ENCODE results near the gene PCDH15.

PCDH15 gene

DNA sequence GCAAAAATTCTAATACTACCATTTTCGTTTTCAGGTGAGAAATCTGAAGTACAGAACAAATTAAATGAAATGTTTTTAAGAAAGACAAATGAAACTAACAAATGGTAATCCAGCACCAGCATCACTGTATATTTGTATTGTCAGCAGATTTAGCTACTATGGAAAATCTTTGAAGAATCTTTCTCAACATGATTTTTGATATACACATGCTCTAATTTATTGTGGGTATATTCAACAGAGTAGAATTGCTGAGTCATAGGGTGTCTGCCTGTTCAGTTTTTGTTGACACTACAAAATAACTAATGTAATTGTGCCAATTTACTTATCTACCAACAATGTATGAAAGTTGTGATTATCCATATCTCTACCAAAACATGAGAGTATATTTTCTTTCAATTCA lies 437.6 kb downstream of the PCDH15 start:
- no peak for DNase-seq

DNA sequence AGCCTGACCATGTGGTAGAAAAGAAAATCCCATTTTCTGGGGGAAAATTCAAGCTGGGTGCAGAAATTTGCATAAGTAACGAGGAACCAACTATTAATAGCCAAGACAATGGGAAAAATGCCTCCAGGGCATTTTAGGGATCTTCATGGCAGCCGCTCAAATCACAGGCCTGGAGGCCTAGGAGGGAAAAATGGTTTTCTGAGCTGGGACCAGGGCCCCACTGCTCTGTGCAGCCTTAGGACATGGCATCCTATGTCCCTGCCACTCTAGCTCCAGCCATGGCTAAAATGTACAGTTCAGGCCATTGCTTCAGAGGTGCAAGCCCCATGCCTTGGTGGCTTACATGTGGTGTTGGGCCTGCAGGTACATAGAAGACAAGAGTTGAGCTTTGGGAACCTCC lies 459.0 kb downstream of the PCDH15 start:
- no peak for DNase-seq

DNA sequence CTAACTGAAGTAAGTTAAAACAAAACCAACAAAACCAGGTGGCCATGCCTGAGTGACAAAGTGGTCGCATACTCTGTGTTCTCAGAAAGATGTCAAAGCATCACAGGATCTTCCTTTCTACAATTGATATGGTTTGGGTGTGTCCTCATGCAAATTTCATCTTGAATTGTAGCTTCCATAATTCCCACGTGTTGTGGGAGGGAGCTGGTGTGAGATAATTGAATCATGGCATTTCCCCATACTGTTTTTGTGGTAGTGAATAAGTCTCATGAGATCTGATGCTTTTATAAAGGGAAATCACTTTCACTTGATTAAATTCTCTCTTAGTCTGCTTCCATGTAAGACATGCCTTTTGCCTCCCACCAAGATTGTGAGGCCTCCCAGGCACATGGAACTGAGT lies 465.7 kb downstream of the PCDH15 start:
- no peak for DNase-seq

DNA sequence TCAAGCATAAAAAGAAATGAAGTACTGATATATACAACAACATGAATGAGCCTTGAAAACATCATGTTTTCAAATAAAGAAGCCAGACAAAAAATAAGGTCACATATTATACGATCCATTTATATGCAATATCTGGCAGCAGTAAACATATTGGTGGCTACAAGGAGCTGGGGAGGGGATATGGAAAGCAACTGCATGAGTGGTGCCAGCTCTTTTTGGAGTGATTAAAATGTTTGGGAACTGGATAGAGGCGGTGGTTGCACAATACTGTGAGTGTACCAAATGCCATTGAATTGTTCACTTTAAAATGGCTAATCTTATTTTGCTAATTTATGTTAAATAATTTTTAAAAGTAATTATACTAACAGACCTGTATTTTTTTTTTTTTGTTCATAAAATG lies 481.7 kb downstream of the PCDH15 start:
- no peak for DNase-seq

DNA sequence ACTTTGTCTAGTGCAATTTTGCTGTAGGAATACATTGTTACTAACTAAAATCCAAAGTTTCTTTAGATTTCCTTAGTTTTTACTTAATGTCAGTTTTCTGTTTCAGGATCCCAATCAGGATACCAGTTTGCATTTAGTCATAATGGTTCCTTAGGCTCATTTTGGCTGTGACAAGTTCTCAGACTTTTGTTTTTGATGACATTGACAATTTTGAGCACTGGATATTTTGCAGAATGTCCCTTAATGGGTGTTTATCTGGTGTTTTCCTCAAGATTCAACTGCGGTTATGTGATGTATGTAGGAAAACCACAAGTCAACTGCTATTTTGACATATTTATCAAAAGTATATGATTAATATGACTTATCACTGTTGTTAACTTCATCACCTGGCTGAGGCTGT lies 482.6 kb downstream of the PCDH15 start:
- DNase-seq, result no peak

DNA sequence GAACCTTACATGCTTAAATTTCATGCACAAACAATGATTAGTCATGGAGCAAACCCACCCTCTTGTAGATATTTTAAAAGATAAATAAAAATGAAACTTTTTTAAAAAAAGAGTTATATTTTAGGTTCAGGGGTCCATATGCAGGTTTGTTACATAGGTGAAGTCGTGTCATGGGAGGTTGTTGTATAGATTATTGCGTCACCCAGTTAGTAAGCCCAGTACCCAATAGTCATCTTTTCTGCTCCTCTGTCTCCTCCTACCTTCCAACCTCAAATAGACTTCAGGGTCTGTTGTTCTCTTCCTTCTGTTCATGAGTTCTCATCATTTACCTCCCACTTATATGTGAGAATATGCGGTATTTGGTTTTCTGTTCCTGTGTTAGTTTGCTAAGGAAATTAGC lies 486.6 kb downstream of the PCDH15 start:
- DNase-seq, result no peak

DNA sequence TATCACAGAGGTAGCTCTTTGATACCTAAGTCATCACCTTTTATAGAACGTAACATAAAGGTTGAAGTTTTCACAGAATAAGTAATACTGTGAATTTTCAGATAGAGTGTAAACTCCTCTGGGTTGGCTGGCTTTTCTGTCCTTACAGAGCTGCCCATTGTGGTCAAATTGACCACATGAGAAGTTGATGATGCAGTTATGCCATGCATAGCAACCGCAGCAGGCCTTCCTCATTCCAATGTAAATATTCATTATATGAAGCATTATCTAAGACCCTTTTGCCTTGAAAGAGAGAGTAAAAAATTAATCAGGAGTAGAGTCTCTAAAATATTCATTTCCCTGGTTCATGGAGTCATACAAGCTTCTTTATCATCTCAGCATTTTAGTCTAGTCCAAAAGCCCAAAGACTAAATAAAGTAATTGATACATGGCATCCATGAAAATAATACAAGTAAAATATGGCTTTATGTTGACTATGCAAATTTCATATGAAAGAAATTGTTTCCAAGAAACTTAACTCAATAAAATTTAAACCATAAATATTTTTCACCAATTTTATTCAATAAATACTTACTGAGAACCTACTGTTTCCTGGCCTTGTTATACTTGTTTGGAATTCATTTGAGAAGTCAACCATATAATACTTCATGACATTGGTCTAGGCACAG lies 516.4 kb downstream of the PCDH15 start:
- no peak for DNase-seq

DNA sequence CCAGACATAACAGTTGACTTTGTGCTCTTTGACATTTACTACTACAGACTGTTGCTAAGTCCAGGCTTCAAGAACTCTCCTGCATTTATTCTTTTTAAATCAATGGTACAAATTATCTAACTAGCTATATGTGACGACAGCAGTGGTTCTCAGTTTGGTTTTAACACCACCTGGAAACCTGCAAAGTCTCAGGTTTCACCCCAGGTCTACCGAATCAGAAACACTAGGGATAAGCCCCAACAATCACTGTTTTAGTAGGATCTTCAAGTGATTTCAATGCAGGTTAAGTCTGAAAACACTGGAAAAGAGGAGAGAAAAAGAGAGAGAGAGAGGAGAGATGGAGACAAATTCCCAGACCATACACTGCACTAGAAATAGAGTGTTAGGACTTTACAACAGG lies 519.0 kb downstream of the PCDH15 start:
- DNase-seq, result no peak

DNA sequence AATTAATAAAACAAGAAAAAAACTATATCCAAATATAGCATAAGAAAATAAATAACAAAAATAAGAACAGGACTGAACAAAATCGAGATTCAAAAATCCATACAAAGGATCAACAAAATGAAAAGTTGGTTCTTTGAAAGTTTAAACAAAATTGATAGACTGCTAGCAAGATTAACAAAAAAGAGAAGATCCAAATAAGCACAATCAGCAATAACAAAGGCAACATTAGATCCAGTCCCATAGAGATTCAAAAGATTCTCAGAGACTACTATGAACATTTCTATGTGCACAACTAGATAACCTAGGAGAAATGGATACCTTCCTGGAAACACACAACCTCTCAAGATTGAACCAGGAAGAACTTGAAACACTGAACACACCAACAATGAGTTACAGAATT lies 534.6 kb downstream of the PCDH15 start:
- no peak for DNase-seq

DNA sequence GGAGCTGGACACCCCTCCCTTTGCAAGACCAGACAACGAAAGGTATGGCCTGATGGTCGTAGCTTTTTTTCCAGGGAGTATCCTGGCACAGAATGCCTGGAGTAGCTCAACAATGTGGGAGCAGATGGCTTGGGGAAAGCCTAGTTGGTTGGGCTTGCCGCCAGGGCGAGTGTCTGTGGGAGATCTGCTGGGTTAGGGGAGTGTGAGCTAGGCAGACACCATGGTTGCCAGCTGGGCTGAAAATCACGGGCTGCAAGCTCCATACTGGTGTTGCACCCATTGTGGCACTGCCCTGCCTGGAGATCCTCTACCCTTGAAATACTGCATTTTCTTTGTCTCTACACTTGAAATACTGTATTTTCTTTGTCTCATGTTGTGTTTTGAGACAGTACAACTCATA lies 538.3 kb downstream of the PCDH15 start:
- DNase-seq, result no peak

DNA sequence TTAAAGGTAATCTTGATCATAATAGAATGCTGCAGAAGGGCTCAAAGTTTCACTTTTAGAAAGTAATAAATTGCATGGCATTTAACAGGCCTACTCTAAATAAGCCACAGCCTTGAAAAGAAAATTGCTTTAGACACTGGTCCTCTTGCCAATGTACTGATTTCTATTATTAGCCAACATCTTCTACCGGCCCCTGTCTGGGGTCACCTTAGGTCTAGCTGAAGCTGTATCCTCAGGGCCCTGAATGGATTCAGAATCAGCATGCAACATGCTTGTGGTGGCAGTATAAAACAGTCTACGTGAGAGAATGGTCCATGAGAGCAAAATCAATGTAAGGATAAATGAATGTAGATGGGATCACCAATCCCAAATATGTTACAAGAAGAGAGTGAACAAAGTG lies 541.9 kb downstream of the PCDH15 start:
- no peak for DNase-seq

DNA sequence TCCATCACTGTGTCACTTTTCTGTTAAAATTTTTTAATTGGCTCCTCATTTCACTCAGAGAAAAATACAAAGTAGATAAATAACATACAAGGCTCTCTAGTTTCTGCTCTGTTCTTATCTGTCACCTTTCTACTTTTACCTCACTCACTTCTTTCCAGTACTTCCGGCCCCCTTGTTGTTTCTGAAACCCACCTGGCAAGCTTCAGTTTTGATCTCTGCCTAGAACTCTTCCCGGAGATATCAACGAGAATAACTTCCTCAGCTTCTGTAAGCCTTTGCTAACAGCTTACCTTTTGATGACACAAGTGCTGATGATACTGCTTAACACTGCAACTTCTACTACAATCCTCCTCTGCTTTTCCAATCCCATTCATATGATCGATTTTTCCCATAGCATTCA lies 566.2 kb downstream of the PCDH15 start:
- no peak for DNase-seq

DNA sequence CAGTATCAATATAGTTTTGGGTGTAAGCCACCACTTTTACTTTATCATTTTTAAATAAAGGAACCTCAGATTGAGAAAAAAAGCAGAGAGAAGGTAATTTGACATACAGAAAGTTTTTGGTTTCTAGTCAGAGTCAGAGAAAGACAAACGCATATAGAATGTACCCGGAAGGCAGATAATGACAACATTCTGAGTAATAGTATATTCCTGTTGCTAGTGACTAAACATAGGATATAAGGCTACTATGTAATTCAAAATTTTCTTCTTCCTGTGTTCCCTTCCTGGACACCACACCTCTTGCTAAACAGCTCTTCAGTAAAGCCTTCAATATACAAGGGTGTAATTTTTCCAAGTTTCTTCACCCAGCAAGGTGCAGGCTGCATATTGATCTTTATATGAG lies 597.6 kb downstream of the PCDH15 start:
- no peak for DNase-seq

DNA sequence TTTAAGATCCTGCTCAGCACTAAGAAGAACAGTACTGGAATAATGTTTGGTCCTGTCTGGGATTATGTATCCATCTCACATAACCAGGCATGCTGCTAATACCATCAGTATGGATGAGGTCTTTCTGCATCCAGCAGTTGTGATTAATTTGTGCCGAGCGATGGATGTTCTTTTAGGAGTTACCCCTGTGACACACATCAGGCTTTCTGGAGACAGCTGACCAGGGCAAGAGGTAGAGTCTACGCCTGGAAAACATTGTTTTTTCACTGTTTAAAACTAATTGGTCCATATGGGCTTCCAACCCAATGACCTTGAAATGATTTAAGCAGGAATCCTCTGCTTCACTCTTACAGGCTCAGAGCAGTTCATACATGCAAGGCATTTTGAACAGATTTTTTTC lies 603.0 kb downstream of the PCDH15 start:
- DNase-seq, result no peak

DNA sequence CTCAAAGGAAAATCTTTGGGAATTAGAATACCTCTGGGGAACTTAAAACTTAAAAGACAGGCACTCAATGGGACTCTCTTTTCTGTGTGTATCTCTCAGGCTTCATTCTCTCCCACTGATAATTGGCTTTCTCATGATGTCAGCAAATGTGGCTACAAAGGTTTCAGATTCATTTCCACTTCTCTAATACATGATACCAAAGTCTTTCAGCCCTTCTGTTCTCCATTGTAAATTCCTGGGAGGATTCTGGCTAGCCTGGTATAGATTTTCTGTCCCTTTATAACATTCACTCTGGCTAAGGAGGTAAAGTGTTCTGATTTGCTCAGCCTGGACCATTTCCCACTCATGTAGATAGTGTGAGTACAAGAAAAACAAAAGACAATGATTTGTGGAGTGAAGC lies 606.2 kb downstream of the PCDH15 start:
- DNase-seq, result no peak

DNA sequence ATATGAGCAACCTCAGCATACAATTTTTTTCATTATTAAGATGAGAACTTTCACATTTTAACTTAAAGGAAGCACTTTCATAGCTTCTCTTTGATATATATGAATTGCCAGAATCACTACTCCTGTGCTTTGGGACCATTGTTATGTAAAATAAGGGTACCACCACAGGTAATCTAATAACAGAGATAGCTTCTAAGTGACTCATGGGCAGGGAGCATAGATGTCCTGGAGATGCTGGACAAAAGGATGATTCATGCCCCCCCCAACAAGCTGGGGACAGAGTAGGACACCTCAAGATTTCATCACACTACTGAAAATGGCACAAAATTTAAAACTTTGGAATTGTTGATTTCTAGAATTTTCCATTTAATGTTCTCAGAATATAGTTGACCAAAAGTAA lies 641.1 kb downstream of the PCDH15 start:
- no peak for DNase-seq

DNA sequence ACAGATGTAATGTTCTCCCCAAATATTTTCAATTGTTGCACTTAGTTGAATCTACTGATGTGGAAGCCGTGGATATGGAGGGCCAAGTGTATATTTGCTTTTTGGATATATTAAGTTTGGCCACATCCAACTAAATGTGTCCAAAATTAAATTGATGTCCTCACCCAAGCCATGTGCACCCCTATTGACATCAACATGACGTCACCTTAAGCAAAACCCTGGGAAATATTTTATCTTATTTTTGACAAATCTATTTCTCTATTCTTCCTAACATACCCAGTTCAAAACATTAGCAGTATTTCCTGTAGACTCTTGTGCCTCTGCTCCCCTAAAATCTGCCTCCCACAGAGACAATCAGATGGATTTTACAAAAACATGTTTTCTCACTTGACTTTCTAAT lies 652.5 kb downstream of the PCDH15 start:
- DNase-seq, result no peak

DNA sequence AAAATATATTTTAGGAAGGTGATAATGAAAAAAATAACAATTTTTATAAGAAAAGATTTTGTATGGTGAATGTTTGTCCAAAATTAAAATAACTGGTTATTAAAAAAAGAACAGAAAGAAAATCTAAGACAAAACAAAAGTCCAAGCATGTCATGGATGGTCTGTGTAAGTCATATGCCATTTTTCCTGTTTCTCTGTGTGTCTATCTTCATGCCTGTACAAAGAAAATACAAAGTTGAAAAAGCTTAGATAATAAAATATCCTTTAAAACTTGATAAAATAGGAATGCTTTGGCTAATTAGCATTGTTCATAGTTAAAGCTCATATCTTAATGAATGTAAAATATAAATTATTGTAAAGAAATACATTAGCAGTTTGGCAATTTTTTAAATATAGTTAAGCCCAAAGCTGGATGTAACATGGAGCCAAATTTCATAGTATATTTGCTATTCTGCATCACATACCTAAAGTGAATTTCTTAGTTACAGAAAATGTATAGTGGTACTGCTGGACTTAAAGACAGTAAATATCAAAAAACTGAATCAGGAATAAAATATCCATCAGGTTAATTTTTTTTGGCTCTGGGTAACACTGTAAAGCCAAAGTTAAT lies 661.1 kb downstream of the PCDH15 start:
- DNase-seq, result no peak

DNA sequence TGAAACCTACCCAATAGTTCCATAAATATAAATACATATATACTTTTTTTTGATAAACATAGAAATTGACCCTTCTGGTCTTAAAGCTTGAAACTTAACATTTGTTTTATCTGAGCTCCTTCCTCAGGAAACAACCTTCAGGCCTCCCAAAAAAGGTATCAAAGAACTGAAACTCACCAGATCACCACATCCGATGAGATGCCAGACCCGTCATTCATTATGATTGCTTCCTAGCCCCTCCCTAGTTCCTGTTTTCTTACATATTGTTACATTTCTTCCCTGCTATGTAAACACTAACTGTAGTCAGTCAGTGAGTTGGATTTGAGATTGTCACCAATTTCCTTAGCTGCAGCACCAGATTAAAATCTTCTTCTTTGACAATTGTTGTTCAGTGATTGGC lies 663.6 kb downstream of the PCDH15 start:
- no peak for DNase-seq

DNA sequence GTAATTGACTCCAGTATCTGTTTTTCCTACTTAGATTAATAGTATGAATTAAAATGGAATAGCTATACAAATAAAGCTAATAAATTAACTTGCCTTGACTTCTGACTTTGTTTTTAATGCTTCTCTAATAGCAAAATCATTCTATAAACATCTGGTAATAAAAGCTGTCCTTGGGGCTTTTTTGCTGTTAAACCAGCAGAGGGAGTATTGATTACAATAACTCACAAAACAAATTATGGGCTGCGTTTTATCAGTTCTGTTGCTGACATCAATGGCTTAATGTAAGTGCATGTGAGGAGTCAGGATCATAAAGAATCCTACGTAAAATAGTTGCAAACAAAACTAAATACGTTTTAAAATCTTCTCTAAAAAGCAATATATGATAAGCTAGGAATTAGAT lies 667.8 kb downstream of the PCDH15 start:
- no peak for DNase-seq

DNA sequence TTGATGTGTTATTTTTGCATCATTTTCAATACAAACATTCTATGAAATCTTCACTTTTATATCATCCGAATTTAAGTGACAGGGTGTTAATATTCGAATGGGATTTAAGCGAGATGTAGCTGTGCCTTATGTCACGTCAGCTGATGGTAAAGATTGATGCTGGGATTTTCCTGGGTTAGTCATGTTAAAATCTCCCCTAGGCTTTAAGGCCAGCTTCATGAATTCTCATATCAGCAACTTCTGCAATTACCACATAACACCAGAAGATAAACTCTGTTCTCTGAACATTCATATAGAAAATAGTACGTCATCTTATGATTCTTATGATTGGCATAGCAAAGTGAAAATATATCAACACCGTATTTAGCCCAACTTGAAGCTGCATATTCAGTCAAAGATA lies 669.2 kb downstream of the PCDH15 start:
- DNase-seq, result no peak

DNA sequence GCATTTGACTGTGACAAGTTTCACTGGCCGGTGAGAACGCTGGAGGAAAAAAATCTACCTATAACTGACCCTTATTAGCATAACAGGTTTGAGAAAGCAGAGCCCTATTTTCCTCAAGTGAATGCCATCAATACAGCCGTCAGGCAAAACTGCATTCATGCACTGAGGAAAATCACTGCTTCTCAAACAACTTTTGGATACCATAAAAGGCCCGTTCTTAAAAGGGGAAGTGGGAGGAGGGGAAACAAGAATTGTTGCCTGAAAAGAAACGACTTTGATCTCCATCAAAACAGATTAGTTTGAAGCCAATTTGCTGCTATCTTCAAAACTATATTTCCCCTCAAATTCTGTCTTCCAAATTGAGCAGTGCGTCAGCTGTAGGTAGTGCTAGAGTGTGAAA lies 670.6 kb downstream of the PCDH15 start:
- no peak for DNase-seq

DNA sequence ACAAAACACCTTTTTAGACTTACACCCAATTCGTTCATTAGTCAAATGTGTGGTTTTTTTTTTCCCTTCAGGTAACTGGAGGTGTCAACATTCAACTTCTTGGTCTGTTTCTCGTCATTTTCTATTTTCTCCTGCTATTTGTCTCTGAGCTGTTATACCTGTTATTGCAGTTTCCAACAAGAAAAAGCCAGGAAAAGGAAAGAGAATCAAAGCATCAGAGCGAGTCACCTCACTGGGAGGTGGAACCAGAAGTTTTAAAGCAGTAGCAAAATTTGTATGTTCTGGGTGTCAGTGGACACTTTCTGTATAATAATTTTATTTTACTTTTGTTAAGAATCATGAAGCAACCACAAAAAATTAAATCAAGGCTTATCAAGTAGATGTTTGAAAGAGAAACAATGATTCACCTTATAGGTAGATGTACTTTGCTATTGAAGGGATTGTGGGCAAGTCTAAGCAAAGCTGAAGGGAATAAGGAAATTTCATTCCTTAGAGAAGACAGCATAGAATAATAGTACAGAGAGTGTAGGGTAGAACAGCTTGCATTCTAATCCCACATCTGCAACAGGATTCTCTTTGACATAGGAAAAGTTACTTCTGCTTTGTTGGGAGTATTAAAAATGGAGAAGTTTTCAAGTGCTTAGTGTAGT lies 675.8 kb downstream of the PCDH15 start:
- DNase-seq, result no peak

DNA sequence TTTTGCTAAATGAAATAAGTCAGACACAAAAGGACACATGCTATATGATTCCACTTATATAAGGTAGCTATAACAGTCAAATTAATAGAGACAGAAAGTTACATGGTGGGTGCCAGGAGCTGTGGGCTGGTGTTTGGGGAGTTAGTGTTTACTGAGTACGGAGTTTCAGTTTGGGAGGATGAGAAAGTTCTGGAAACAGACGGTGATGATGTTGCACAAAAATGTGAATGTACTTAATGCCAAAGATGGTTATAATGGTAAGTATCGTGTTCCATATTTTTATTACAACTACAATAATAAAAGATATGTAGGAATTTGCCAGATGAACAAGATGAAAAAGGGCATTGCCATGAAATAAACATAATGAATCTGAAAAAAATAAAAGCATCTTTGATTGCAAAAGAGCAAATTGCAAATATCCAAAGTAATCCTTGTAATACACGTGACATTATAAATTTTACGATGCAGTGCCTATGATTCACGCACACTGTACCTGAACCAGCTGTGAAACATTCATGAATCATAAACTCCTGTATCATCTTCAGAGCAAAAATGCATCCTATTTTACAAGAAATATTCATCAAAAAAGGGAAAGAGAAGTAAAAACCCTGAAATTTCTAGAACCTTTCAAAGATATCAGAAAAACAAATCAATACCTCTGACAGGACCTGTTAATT lies 676.7 kb downstream of the PCDH15 start:
- DNase-seq, result no peak

Measured in NCI-H226 (cell line).